ENCODE results near the gene MYORG.
A peak's percentile ranks its signal among the peaks of the same experiment; 100 is the strongest.

MYORG gene

DNA sequence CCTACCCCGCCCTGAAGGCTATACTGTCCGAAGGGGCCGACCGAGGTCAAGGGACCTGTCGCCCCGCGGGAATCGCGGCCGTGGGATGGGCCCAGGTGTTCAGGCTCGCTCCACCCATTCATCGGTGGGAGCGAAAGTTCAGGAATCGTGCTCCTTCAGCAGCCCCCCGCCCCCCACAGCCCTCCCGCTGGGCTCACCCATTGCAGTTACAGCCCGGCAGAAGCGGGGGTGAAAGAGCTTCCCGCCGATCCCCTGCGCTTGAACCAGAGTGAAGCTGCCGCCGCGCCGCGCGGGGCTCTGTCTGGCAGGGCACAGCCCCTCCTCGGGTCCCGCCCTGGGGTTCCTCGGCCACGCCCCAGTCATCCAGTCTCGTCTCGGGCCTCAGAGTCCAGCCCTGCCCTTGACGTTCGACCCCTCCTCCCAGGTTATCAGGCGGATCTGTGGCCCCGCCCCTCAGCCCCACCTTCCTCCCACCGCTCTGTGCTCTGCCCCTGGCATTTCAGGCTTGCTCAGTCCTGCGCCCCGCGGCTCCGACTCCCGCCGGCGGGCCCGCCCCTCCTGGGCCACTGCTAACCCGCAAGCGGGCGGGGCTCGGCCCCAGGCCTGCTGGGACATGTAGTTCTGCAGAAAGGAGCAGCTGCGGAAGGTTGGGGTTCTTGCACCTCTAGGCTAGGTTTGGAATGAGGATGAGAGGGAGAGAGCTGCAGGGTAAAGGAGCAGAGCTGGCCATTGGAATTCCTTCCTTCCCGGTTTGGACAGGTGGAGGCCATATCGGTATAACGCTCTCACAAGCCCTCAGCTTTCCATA lies at the start of gene MYORG:
TSS of gene MYORG (minus strand) at position 303 of the 808 bp plus-strand sequence. CDS start 3,955 bp downstream, outside the sequence.
- DNase-seq = peak; percentile 96

GRCh38 chr9:34419716-34420504 lies 43.2 kb upstream of the MYORG start:
- no peak for DNase-seq

DNA sequence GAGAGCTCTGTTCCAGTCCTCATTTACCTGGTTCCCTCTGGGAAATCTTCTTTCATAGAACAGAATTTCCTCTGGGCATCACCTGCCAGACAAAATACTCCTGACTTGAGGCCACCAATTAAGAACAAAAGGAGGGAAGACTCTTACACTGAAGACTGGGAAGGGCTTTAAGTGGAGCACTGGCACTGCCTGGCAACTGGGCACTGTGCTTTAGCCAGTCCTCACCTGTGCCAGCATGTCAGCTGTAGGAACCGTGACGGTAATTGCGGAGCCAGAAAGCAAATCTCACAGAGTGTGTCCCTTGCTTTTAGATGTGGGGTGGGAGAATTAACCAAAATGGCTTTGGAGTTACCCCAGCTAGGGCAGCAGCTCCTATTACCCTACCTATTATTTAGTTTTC lies 41.0 kb upstream of the MYORG start:
- peak; percentile 73 for DNase-seq

GRCh38 chr9:34413231-34413852 lies 36.6 kb upstream of the MYORG start:
- no peak for DNase-seq

DNA sequence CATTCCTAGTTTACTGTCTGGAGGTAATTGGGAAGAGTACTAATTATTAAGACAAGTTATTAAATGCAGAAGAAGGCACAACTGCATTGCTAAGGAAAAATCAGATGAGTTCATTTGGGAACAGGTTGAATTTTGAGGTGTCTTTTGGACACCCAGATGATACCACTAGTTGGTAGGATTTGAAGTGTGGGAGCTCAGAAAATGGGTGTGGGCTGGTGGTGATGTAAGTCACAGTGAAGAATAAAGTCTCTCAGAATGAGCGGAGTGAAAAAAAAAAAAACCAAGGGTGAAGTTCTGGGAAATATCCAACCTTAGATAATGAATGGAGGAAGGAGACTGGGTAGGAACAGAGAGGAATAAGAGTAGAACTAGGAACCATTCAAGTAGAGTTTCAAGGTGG lies 35.6 kb upstream of the MYORG start:
- DNase-seq = no peak

- no peak for DNase-seq
Measured at GRCh38 chr9:34409154-34409553, 32.5 kb upstream of the MYORG start.

DNA sequence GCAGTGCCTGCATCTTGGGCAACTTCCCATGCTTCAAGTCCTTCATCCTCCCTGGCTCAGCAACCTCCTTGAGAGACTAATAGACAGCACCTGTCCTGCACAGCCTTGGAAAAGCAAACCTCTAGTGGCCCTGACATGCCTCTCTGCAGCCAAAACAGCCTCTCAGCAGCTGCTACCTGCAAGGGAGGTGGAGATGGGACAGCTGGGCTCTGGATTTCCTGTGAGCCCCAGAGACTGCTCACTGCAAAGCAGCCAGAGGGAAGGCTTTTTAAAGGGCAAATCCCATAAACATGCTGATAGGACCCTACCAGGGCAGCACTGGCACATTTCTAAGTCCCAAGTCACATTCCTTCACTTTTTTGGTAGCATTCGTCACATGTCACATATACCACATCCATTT lies 31.5 kb upstream of the MYORG start:
- DNase-seq = no peak

DNA sequence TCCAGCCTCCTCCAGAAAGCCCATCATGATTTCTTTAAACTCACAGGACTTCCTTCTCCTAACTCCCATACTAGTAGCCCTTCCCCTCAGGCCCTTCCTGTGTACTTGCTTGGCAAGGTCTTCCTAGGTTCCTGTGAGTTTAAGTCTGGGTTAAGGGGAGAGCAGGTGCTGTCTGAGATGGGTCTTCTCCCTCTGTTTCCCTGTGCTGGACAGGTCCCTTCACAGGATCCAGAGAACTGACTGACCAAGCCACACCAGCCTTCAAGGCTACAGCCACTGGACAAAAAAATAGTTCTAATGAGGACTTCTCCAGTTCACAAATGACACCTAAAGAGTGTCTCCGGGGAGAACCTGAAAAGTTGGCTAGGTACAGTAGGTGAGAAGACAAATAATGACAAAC lies 29.5 kb upstream of the MYORG start:
- no peak for DNase-seq

- no peak for DNase-seq
Measured at GRCh38 chr9:34405719-34406118, 29.0 kb upstream of the MYORG start.

DNA sequence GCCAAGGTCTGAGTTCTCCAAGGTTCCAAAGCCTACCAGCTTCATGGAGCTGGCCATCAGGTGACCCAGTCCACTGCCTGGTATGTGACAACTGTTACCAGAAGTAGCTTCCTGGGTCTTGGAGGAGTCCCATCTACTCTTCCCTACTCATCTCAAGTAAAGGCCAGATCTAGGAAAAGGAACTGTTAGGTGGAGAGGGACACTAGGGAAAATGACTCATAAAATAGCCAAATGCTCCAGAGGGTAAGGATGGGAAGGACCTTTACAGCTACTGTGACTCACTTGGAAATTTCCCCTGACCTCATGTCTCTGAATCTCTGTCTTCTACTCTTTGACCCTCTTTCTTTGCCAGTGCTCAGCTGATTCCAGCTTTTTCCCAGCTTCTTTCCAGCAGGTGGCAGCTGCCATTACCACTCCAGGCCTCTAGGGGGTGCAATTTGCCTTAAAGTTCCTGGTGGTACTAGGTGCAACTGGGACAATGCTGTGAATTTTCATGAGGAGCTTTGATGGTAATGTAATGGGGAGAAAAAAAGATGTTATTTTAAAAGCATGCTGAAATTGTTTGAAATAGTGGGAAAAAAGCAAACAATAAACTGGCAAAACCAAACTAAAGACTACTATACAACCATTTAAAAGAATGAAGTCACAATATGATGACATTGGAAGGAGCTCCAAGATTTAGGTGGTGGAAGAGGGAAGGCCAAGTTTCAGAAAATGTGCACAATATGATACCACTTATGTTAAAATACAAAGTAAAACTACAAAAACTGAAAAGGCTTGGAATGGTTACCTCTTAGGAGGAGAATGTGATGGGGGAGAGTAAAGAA lies 27.1 kb upstream of the MYORG start:
- peak; percentile 76 for DNase-seq

DNA sequence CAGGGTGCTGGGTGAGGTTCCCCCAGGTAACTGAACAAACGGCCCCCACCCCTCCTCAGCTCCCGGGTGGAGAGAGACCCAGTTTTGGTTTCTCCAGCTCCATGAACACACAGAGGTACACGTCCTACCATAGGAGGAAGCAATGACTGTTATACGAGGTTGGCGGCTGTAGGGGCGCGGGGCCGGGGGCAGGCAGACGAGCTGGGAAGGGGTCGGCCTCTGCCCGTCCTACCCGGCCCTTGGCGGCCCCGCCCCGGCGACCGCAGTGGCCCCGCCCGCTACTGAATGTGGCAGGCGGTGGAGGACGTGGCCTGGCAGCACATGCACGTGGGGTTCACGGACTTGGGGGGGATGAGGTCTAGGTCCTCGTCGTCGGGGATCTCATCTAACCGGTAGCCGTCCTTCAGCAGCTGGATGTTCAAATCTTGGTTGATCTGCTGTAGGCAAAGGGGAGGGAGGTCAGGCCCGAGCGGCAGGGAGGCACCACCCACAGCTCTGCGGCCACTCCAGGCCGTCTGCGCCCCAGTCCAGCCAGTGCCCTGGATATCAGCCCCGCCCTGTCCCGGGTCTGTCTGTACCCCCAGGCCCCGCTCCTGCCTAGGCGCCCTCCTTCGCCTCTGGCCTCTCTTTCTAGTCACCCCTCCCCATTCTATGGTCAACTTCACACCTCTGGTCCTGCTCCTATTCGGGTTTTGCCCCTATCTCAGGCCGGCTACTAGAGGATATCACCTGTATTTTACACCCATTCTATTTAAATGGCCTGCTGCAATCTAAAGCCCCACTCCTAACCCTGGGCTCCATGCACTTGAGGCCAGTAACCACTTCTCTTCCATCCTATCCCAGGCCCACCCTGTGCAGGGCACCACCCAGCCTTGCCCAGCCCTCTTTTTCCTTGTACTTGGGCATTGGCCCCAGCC lies 24.2 kb upstream of the MYORG start:
- DNase-seq = no peak

GRCh38 chr9:34400275-34400674 lies 23.6 kb upstream of the MYORG start:
- no peak for DNase-seq

- no peak for DNase-seq
Measured at GRCh38 chr9:34399729-34400128, 23.0 kb upstream of the MYORG start.

- DNase-seq = no peak
Measured at GRCh38 chr9:34398875-34399274, 22.2 kb upstream of the MYORG start.

GRCh38 chr9:34396276-34397214 lies 19.8 kb upstream of the MYORG start:
- no peak for DNase-seq

GRCh38 chr9:34392511-34392910 lies 15.8 kb upstream of the MYORG start:
- DNase-seq = no peak

- DNase-seq = no peak
Measured at GRCh38 chr9:34387239-34387638, 10.5 kb upstream of the MYORG start.

DNA sequence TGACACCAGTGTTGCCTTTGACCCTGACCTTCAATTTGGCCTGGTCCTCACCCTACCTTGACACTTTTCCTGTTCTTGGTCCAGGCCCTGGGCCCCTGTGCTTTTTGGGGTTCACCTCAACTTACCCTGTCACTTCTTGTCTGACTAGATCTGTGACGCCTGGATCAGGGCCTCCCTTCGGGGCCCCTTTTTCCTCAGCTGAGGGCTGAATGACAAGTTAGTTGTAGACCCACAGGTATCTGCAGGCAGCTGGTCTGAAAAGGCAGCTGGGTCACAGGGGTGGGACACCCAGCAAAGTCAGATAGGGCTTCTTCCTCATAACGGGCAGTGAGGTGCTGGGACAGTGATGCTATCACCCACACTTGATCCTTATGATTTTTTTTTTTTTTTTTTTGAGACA lies 10.0 kb upstream of the MYORG start:
- no peak for DNase-seq

- no peak for DNase-seq
Measured at GRCh38 chr9:34385561-34386230, 9.0 kb upstream of the MYORG start.

Data from NCI-H1092 treated with DMSO at 0.1 percent for 48 hours (cell line).